Cardiac fibroblast (primary cell): ENCODE data around the gene GPR21.
A peak's percentile ranks its signal among the peaks of the same experiment; 100 is the strongest.

ENCODE experiments used
- DNase-seq, 2 donors: peaks; one replicate each; pipeline versions ENCODE4 v3.0.0 to v3.0.0-alpha.2; 2010; ENCODE audit warnings: low read depth in 2 of 2
- H3K4me3 ChIP-seq, 2 donors: replicated peaks in 1 of 2; 1 replicate in 1 of 2; 2 replicates in 1 of 2; pipeline ENCODE4 v1.5.1; 2011; ENCODE audit warnings: low read depth in 2 of 2, low read length in 2 of 2, mild to moderate bottlenecking in 2 of 2, moderate library complexity in 1 of 2
- CTCF ChIP-seq: IDR thresholded peaks from one replicate; pipeline ENCODE4 v1.5.1; 2011; ENCODE audit warnings: low read depth, mild to moderate bottlenecking, low read length, inconsistent platforms

Gene GPR21

GRCh38 chr9:123040801-123041200 lies 7.3 kb downstream of the GPR21 start:
- no peak for DNase-seq
- TF ChIP-seq CTCF: no peak
- H3K4me3 ChIP-seq: no peak overlapping the region

DNA sequence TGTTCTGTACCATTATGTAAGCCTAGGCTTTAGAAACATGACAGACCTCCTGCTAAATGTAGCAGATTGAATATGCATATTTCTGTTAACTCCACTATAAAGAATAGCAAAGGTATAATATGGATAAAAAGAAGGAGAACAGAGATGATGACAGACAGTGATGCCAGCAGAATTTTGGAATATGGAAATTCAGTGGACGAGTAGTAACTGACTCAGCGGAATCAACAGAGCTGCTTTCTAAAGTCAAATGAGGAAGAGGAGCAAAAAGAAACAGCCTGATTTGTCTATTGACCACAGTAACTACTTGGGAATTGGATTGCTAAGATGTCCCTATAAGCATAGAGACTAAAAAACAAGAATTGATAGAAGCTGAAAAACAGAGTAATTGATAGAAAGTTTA lies 8.0 kb downstream of the GPR21 start:
- no peak for TF ChIP-seq CTCF
- DNase-seq: no peak
- H3K4me3 ChIP-seq: no peak overlapping the region

GRCh38 chr9:123043081-123043939 lies 9.8 kb downstream of the GPR21 start:
- H3K4me3 ChIP-seq: no peak overlapping the region
- TF ChIP-seq CTCF: no peak
- DNase-seq: no peak

DNA sequence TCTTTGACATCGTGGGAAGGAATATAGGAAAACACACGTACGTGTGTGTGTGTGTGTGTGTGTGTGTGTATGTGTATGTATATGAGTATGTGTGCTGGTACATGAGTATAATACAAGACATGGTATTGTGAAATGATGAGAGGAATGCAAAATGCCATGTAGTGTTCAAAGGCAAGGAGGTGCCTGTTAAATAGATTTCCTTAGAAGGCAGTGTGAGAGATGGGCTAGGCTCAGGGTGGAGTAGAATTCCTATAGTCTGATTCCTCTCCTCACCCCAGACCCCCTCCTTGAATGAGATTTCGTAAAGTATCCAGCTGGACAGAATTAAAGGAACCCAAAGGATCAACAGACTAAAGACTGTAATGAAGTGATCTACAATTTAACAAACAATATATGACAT lies 11.1 kb downstream of the GPR21 start:
- DNase-seq: peak; percentile 59 to 88
- TF ChIP-seq CTCF: no peak
- no peak overlapping the region for H3K4me3 ChIP-seq

DNA sequence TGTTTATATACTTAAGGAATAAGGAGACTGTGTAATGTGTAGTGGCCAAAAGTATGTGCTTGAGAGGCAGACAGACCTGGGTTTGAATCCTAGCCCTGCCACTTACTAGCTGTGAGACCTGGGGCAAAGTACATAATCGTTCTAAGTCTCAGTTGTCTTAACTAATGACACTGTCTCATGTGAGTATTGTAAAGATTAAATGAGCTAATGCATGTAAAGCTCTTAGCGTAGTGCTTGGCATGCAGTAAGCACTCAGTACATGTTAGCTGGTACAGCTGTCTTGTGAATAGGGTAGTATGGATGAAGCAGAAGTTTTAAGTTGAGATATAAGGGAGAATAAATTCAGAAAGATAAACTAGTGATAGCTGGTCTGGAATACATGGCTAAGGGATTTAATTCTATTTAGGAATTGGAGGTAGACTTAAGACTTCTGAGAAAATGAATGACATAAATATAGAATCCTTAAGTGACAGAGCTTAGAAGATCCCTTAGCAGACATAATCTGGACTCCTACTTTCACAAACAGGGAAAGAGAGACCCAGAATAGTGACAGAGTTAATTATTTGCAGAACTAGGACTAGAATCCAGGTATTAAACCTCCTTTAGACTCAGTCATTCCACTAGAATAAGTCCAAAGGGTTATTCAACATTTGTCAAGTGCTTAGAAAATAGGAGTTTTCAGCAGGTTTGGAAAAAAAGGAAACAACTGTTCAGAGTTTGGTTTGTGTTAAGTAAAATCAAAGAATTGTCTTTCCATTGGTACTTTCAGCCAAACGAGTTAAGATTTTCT lies 13.1 kb downstream of the GPR21 start:
- TF ChIP-seq CTCF: no peak
- DNase-seq: no peak
- H3K4me3 ChIP-seq: no peak overlapping the region

GRCh38 chr9:123048748-123049147 lies 15.3 kb downstream of the GPR21 start:
- no peak overlapping the region for H3K4me3 ChIP-seq
- peak; percentile 59 to 73 for DNase-seq
- TF ChIP-seq CTCF: no peak
